Stimulated activated CD8-positive, alpha-beta memory T cell treated with anti-CD3 and anti-CD28 coated beads, Interleukin-2, amount 100 ng/mL, for 1 hour (primary cell): ENCODE measurements around the gene SIRPD.
"Not testable (repeated sequence)": the region's sequence is repeated elsewhere in the genome, so short reads cannot be mapped to it uniquely, and the experiment has no call there.

Experiments
- DNase-seq, 2 donors: peaks; one replicate each; pipeline ENCODE4 v3.0.0-alpha.2; 2020; ENCODE audit warnings: low read depth in 2 of 2

The SIRPD gene

GRCh38 chr20:1537731-1538058 lies 19.8 kb downstream of the SIRPD start:
- no peak for DNase-seq

DNA sequence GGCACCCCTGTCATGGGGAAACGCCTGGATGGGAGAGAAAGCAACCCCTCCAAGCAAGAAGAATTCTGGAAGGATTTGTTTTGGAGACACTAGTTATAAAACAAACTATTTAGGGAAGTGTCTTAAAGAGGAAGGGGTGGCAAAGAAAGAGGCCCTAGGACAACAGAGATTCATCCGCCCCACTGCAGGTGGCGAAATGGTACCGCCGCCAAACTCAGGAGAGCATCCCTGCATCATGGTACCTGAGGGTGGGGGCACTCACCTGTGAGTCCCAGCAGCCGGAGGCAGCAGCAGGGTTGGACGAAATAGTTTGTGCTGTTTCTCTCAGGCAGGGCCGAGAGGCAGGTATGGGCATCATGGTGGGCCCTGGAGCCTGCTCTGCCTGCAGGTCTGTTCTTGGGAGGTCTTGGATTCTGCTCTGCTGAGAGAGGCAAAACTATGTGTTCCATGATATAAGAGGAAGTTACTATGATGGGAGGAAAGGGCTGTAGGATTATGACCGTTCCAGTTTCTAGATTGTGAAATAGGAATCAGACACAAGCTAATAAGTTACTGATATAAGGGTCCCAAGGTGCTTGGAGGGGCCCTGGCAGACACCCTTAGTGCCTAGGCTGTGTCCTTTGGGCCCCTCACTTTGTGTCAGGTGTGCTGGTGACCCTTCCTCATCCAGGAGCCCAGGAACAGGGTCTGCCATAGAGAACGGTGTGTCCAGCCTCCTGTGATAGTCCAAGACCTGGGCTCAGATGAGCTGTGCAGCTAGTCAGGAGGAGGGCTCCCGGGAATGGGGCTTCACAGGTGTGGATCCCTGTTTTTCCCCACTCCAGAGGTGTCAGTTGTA lies 20.4 kb downstream of the SIRPD start:
- no peak for DNase-seq

DNA sequence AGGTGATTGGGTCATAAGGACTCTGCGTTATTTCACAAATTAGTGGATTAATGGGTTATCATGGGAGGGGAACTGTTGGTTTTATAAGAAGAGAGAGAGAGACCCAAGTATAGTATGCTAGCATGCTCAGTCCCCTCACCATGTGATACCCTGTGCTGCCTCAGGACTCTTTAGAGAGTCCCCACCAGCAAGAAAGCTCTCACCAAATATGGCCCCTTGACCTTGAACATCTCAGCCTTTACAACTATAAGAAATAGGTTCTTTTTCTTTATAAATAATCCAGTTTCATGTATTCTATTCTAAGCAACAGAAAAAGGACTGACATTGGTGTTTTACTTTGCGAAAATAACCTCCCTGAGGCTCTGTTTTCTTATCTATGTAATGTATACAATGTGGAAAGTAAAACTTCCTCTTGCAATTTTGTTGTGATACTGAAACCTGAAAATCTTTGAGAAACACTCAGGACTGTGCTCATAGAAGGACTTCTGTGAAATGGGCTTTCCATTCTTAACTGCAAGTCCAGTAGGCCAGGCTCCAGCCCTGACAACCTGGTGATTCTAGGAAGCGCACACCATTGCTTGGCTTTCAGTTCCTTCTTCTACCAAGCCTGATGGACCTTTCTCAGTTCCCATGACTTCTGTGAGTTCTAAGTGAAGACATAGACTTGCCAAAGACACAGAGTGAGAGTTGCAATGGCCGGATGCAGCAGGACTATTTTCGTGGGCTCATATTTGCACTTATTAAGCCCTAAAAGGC lies 21.9 kb downstream of the SIRPD start:
- no peak for DNase-seq

GRCh38 chr20:1534526-1534925 lies 23.0 kb downstream of the SIRPD start:
- no peak for DNase-seq

- no peak for DNase-seq
These were observed 24.4 kb downstream of the SIRPD start for GRCh38 chr20:1533059-1533458.

- DNase-seq, result no peak
These were observed 28.7 kb downstream of the SIRPD start for GRCh38 chr20:1528811-1529210.

DNA sequence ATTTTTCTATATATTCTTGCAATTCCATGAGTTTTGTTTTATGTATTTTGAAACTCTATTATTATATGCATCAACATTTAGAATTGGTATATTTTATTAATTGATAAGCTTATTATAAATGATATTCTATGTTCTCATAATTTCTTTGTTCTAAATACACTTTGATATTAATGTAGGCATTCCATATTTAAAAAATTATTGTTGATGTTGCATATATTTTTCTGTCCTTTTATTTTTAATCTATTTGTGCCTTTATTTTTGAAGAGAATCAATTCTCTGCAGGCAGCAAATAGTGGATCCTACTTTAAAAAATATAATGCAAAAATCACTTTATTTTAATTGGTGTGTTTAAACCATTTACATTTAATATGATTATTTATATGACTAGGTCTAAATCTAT lies 29.6 kb downstream of the SIRPD start:
- no peak for DNase-seq

DNA sequence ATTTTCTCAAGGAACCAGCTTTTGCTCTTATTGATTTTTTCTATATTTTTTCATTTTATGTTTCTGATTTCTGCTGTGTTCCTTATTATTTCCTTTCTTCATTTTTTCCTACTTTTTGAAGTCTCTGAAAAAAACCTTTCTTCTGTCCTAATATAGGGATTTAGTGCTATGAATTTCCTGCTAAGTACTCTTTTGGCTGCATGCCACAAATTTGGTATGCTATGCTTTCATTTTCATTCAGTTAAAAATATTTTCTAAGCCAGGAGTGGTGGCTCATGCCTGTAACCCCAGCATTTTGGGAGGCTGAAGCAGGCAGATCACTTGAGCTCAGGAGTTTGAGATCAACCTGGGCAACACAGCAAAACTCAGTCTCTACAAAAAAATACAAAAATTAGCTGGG lies 30.6 kb downstream of the SIRPD start:
- DNase-seq, result no peak

DNA sequence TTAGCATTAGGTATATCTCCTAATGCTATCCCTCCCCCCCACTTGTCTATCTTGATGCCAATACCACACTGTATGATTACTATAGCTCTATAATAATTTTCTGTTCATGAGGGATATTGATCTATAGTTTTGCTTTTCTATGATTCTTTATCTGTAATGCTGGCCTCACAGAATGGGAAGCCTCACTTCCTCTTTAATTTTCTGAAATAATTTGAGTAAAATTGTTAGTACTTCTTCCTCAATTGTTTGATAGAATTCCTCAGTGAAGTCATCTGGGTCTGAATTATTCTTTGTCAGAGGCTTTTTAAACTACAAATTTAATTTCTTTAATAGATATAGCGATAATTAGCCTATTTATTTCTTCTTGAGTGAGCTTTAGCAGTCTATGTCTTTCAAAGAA lies 31.2 kb downstream of the SIRPD start:
- DNase-seq, result no peak

DNA sequence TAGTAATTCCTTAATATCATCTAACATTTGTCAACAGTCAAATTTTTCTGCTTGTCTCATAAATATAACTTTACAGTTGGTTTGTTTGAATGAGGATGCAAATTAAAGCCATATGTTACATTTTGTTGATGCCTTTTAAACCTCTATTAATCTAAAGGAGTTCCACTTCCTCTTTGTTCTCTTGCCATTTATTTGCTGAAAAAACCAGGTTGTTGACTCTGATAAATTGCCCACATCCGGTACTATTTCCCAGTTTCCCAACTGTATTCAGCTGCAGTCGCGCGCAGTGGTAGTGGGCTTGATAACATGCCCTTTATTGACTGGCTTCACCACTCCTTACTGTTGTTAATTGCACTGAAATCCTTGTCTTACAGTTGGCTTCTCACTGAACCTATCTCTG lies 33.5 kb downstream of the SIRPD start:
- no peak for DNase-seq

DNA sequence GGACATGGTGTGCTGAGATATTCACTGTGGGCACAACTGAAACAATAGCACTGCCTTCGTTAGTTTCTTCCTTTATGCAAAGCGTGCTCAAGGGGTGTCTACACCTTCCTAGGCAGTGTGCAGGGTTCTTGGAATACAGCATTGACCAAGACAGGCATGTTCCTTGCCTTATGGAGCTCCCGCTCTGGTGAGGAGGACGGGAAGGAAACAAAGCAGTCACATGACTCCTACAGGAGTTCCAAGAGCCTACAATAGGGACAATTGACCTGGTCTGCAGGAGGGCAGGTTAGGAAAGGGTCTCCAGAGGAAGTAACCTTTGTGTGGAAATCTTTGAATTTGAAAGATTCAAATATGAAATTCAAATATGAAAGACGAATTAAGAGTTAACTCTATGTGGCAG lies 40.5 kb downstream of the SIRPD start:
- no peak for DNase-seq

DNA sequence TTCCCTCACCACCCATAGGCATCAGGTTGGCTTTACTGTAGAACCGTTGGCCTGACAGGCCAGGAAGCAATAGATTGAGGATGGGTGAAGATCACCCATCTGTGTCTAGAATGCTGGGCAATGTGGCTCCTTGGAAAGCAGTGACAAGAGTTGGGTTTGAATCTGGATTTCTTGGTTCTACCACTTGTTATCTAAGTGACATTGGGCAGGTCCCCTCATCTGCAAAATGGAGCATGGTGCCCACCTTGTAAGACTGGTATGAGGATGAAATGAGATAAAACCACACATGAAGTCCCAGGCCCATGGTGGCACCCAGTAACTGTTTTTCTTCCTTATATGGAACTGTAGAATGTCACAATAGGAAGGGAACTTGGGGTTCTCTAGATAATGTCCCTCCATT lies 43.7 kb downstream of the SIRPD start:
- no peak for DNase-seq

DNA sequence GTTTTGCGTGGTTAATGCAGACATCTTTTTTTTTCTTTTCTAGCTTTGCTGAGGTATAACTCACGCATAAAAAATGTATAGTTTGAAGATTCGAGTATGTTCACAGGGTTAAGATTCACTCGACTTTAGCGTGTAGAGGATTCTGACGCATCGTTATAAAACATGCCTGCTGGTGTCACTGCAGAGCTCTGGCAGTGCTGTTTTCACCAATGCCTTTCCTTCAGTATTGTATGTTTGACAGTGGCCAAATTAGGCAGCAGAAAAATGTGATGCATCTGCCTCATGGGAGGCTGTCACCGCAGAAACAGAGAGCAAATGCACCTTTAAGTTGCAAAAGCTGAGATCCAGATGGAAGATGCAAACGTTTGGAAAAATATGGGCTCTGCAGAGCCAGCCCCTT lies 48.3 kb downstream of the SIRPD start:
- DNase-seq, result no peak

- DNase-seq, result no peak
These were observed 48.9 kb downstream of the SIRPD start for GRCh38 chr20:1508574-1508973.

DNA sequence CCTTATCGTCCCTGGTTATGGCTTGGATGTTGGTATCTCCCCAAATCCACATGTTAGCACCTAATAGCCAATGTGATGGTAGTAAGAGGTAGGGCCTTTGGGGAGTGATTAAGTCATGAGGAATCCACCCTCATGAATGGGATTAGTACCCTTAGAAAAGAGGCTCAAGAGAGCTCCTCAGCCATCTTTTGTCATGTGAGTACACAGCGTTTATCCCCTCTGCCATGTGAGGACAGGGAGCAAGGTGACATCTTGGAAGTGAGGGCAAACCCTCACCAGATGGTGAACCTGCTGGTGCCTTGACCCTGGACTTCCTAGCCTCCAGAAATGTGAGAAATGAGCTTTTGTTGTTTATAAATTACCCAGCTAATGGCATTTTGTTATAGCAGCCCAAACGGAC lies 50.2 kb downstream of the SIRPD start:
- no peak for DNase-seq

DNA sequence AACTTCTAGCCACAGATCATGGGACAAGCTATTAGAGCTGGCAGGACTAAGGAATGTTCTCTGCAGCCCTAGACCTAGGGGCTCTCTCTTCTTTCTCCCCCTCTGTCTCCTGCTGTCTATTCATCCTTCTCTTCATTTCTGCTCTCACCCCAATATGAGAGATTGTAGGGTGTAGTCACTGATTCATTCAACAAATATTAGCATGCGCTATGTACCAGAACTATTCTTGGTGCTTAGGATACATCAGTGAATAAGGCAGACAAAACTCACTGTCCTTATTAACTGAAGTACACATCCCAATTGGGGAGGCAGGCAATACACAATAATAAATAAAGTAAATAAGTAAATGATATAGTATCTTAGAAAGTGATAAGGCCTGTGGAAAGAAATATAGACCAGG lies 51.6 kb downstream of the SIRPD start:
- DNase-seq, result no peak

- DNase-seq, result no peak
These were observed 52.1 kb downstream of the SIRPD start for GRCh38 chr20:1505361-1505760.

GRCh38 chr20:1503564-1504227 lies 53.8 kb downstream of the SIRPD start:
- peak; percentile 46 to 48 for DNase-seq

GRCh38 chr20:1500496-1500895 lies 57.0 kb downstream of the SIRPD start:
- DNase-seq, result no peak

- no peak for DNase-seq
These were observed 57.7 kb downstream of the SIRPD start for GRCh38 chr20:1499528-1500420.

DNA sequence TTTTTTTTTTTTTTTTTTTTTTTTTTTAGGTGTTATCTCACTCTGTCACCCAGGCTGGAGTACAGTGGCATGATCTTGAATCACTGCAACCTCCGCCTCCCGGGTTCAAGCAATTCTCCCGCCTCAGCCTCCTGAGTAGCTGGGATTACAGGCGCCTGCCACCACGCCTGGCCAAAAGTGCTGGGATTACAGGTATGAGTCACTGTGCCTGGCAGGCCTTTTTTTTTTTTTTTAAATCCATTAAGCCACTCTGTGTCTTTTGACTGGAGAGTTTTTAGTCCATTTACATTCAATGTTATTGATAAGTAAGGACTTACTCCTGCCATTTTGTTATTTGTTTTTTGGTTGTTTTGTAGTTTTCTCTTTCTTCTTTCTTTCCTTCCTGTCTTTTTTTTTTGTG lies 60.1 kb downstream of the SIRPD start:
- DNase-seq, result not testable (repeated sequence)

DNA sequence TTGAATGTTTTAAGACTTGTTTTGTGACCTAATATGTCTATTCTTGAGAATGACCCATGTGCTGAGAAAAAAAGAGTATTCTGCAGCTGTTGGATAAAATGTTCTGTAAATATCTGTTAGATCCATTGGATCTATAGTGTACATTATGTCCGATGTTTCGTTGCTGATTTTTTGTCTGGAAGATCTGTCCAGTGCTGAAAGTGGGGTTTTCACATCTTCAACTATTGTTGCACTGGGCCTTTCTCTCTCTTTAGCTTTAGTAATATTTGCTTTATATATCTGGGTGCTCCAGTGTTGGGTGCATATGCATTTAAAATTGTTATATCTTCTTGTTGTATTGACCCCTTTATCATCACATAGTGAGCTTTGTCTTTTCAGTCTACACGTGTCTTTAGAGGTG lies 60.6 kb downstream of the SIRPD start:
- DNase-seq, result no peak
